A549 (cell line): Measurements from ENCODE around the gene NRTN. TPM values are rescaled to one million over a fixed set of nuclear protein-coding genes. Genes with fewer than 3 reads are reported as not detected.
A peak's percentile ranks its signal among the peaks of the same experiment; 100 is the strongest.

ENCODE experiments used
- ATAC-seq, 2 experiments: fragments of 200-7000 bp in 1 of 2; fragments of >200 bp in 1 of 2; cut with Nextera tagmentation in 1 of 2; cut with Tn5 transposase in 1 of 2; 3 replicates each; pipeline versions ENCODE4 v1.8.0 to v1.9.1; 2018 to 2020; ENCODE audit warnings: mild to moderate bottlenecking in 1 of 2, moderate library complexity in 1 of 2
- CTCF ChIA-PET: fragments of 300-600 bp; sonication (Branson Sonifier 250); formaldehyde crosslinking; extraction: SDS; loops from one replicate; lab custom pipeline; 2021; ENCODE audit warnings: antibody characterized with exemption, inconsistent platforms; lab: Yijun Ruan, JAX
- POLR2A ChIA-PET: fragments of 350-600 bp; formaldehyde crosslinking; extraction: SDS; loops from one replicate; lab custom pipeline; 2021; ENCODE audit warnings: antibody characterized with exemption, inconsistent platforms; lab: Yijun Ruan, JAX
- DNase-seq, 2 experiments: peaks; one replicate each; pipeline versions ENCODE4 v3.0.0 to v3.0.0-alpha.2; 2011 to 2016; ENCODE audit warnings: low read depth in 1 of 2, low spot score in 1 of 2
- FAIRE-seq: peaks from 2 replicates; lab custom pipeline; 2011; peaks lifted over from hg19 to GRCh38; lab: Jason Lieb, UNC
- H3K27ac ChIP-seq, 2 experiments: fragments of >200 bp; sonication (Bioruptor Twin); formaldehyde crosslinking; 3 replicates each; pipeline ENCODE4 v1.5.1; 2016 to 2017
- H3K4me1 ChIP-seq: fragments of >200 bp; sonication (Bioruptor Twin); formaldehyde crosslinking; 3 replicates; pipeline ENCODE4 v1.6.1; 2016
- H3K4me2 ChIP-seq: fragments of >200 bp; sonication (Bioruptor Twin); formaldehyde crosslinking; 3 replicates; pipeline ENCODE4 v1.6.1; 2016
- H3K4me3 ChIP-seq: fragments of >200 bp; sonication (Bioruptor Twin); formaldehyde crosslinking; 3 replicates; pipeline ENCODE4 v1.5.1; 2016
- H3K9me3 ChIP-seq: fragments of >200 bp; sonication (Bioruptor Twin); formaldehyde crosslinking; 3 replicates; pipeline ENCODE4 v1.6.1; 2016
- BHLHE40 ChIP-seq: IDR thresholded peaks from 2 replicates; pipeline ENCODE4 v1.6.1; 2012; ENCODE audit warnings: low read depth, low read length, inconsistent platforms
- CBX2 ChIP-seq: fragments of 200-600 bp; sonication (generic); IDR thresholded peaks from 2 replicates; pipeline ENCODE4 v1.6.1; 2016; ENCODE audit warnings: low read depth, mild to moderate bottlenecking, borderline replicate concordance
- CBX8 ChIP-seq: fragments of 200-600 bp; sonication (generic); IDR thresholded peaks from 2 replicates; pipeline ENCODE4 v1.6.1; 2016
- CHD4 ChIP-seq: fragments of 200-600 bp; sonication (generic); IDR thresholded peaks from 2 replicates; pipeline ENCODE4 v1.6.1; 2016; ENCODE audit warnings: antibody characterized with exemption, mild to moderate bottlenecking, borderline replicate concordance
- CTCF ChIP-seq: fragments of >200 bp; sonication (Bioruptor Twin); formaldehyde crosslinking; IDR thresholded peaks from 3 replicates; pipeline ENCODE4 v1.5.1; 2016
- E2F6 ChIP-seq: IDR thresholded peaks from 2 replicates; pipeline ENCODE4 v1.6.1; 2012; ENCODE audit warnings: low read depth, borderline replicate concordance
- ESRRA ChIP-seq: fragments of 150-350 bp; IDR thresholded peaks from 2 replicates; pipeline ENCODE4 v1.6.1; 2014; ENCODE audit warnings: mild to moderate bottlenecking, low read length, borderline replicate concordance
- HES2 ChIP-seq: fragments of >200 bp; sonication (Bioruptor Twin); formaldehyde crosslinking; IDR thresholded peaks from 2 replicates; pipeline ENCODE4 v1.6.1; 2016
- HEYL ChIP-seq: fragments of 250-450 bp; sonication (Bioruptor Pico); IDR thresholded peaks from 2 replicates; pipeline ENCODE4 v1.8.0; 2021; ENCODE audit warnings: mild to moderate bottlenecking, moderate library complexity
- HOXB5 ChIP-seq: fragments of 250-450 bp; sonication (Bioruptor Pico); IDR thresholded peaks from 2 replicates; pipeline ENCODE4 v1.5.0; 2020; ENCODE audit warnings: mild to moderate bottlenecking, moderate library complexity
- KDM5A ChIP-seq: fragments of 200-600 bp; sonication (generic); IDR thresholded peaks from 2 replicates; pipeline ENCODE4 v1.6.1; 2016; ENCODE audit warnings: antibody characterized with exemption, mild to moderate bottlenecking
- MAX ChIP-seq: IDR thresholded peaks from 2 replicates; pipeline ENCODE4 v1.6.1; 2012
- NFE2L2 ChIP-seq: fragments of 150-350 bp; conservative IDR thresholded peaks from 2 replicates; pipeline ENCODE4 v1.6.1; 2014; ENCODE audit warnings: low read length
- NPAS2 ChIP-seq: fragments of 250-450 bp; sonication (Bioruptor Pico); IDR thresholded peaks from 2 replicates; pipeline ENCODE4 v1.8.0; 2022; ENCODE audit warnings: mild to moderate bottlenecking, moderate library complexity, borderline replicate concordance
- PBX3 ChIP-seq: IDR thresholded peaks from 2 replicates; pipeline ENCODE4 v1.6.1; 2012
- PHF8 ChIP-seq: fragments of 200-600 bp; sonication (generic); IDR thresholded peaks from 2 replicates; pipeline ENCODE4 v1.6.1; 2016; ENCODE audit warnings: low read depth, mild to moderate bottlenecking, antibody characterized with exemption, moderate library complexity, borderline replicate concordance
- POLR2A ChIP-seq: IDR thresholded peaks from 2 replicates; pipeline ENCODE4 v1.6.1; 2012; ENCODE audit warnings: mild to moderate bottlenecking, low read length
- SMC3 ChIP-seq: fragments of >200 bp; sonication (Bioruptor Twin); formaldehyde crosslinking; IDR thresholded peaks from 3 replicates; pipeline ENCODE4 v1.6.1; 2018; ENCODE audit warnings: inconsistent platforms
- TFCP2L1 ChIP-seq: fragments of 250-450 bp; sonication (Bioruptor Pico); IDR thresholded peaks from 2 replicates; pipeline ENCODE4 v1.5.0; 2021; ENCODE audit warnings: mild to moderate bottlenecking
- TP53 ChIP-seq: fragments of 250-450 bp; sonication (Bioruptor Pico); IDR thresholded peaks from 2 replicates; pipeline ENCODE4 v1.5.0; 2021; ENCODE audit warnings: mild to moderate bottlenecking, moderate library complexity
- ZNF302 ChIP-seq: fragments of 250-450 bp; sonication (Bioruptor Pico); IDR thresholded peaks from 2 replicates; pipeline ENCODE4 v1.9.0; 2021; ENCODE audit warnings: inconsistent platforms, mild to moderate bottlenecking, moderate library complexity
- WGBS: methylation state at CpG from one replicate; pipeline ENCODE4 v1.1.6; 2017; ENCODE audit errors: missing lambda C conversion rate; 5-methylcytosine and 5-hydroxymethylcytosine counted together
- polyA plus RNA-seq, 4 experiments: library from polyadenylated mRNA; depleted of rRNA in 3 of 4; stranded (reverse); fragments of >200 nt; fragmentation: RNase III in 1 of 4; extraction: RNeasy Plus Mini Kit Qiagen cat#74134 plus additional on column Dnase treatment in 1 of 4; gene quantifications; 2 replicates in 3 of 4; 3 replicates in 1 of 4; pipeline ENCODE4 v1.2.3, GENCODE V29; 2011 to 2017

NRTN gene
- polyA plus RNA-seq, 2 of the 4 experiments (the other 2 are of a cell fraction) = 0.32 to 0.61 TPM

- Histone ChIP-seq H3K4me3 (no peak overlapping the region), H3K4me1 (0 out of 3 replicates have a peak, but pooled peaks cover 5% of the 10 kb centered on the region), H3K27ac (no peak overlapping the region), H3K4me2 (no peak overlapping the region), H3K9me3 (no peaks in the 10 kb centered on the region)
- FAIRE-seq (no peak), ATAC-seq (no peak), DNase-seq (no peak)
- ChIA-PET POLR2A (interaction anchor here (1.7 kb wide), 1 partner anchor 36 kb away, joined by 5 read pairs; no protein-coding TSS in a partner anchor), CTCF (no interaction called here)
- TF ChIP-seq CBX8 (no peak), TP53 (CRISPR knock-in tag) (no peak), CBX2 (no peak), ESRRA (no peak), HEYL (CRISPR knock-in tag) (no peak), NPAS2 (no peak), PBX3 (no peak), PHF8 (no peak), HES2 (no peak), KDM5A (no peak), BHLHE40 (no peak), MAX (no peak), POLR2A (no peak), CHD4 (no peak), NFE2L2 (no peak), ZNF302 (no peak), CTCF (no peak)
- 73% methylated on average over 4 of the region's 9 CpGs for WGBS
These were observed 59.3 kb downstream of the NRTN start for GRCh38 chr19:5864013-5864720.

- peak; percentile 45 to 47; a peak in 2 of 6 replicates for ATAC-seq
These were observed 60.0 kb downstream of the NRTN start for GRCh38 chr19:5864725-5865486.

More at GRCh38 chr19:5864725-5865486, 60.0 kb downstream of the NRTN start:
- Histone ChIP-seq H3K27ac (no peak overlapping the region), H3K9me3 (no peaks in the 10 kb centered on the region), H3K4me1 (0 out of 3 replicates have a peak, but pooled peaks cover 5% of the 10 kb centered on the region), H3K4me2 (no peak overlapping the region), H3K4me3 (no peak overlapping the region)
- ChIA-PET CTCF (interaction anchor here (0.9 kb wide), 1 partner anchor 19 kb away, joined by 3 read pairs; no protein-coding TSS in a partner anchor), POLR2A (interaction anchor here (1.7 kb wide), 1 partner anchor 37 kb away, joined by 5 read pairs; no protein-coding TSS in a partner anchor)
- TF ChIP-seq SMC3 (no peak), E2F6 (no peak), HOXB5 (CRISPR knock-in tag) (no peak), TFCP2L1 (no peak), CBX2 (no peak), HEYL (CRISPR knock-in tag) (no peak)
- FAIRE-seq (no peak), DNase-seq (no peak)
- 79% methylated on average over 13 of the region's 14 CpGs for whole genome bisulfite sequencing
